Measurements from ENCODE around the gene ABHD12.

GRCh38 chr20:25397096-25397495 is 6.5 kb upstream of the ABHD12 start:
- TF ChIP-seq, protein P1, sequence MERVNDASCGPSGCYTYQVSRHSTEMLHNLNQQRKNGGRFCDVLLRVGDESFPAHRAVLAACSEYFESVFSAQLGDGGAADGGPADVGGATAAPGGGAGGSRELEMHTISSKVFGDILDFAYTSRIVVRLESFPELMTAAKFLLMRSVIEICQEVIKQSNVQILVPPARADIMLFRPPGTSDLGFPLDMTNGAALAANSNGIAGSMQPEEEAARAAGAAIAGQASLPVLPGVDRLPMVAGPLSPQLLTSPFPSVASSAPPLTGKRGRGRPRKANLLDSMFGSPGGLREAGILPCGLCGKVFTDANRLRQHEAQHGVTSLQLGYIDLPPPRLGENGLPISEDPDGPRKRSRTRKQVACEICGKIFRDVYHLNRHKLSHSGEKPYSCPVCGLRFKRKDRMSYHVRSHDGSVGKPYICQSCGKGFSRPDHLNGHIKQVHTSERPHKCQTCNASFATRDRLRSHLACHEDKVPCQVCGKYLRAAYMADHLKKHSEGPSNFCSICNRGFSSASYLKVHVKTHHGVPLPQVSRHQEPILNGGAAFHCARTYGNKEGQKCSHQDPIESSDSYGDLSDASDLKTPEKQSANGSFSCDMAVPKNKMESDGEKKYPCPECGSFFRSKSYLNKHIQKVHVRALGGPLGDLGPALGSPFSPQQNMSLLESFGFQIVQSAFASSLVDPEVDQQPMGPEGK (CRISPR knock-in tag; IDR thresholded peaks at IDR 0.05; ENCODE audit: borderline replicate concordance), result no peak
- no peak for TF ChIP-seq SNAI2 (CRISPR knock-in tag; IDR thresholded peaks at IDR 0.05)
